GM12878 (cell line): ENCODE data around the gene ZNF19. TPM values are rescaled to one million over a fixed set of nuclear protein-coding genes. Genes with fewer than 3 reads are reported as not detected.

ENCODE experiments used
- ATAC-seq: fragments of 200-7000 bp; cut with Tn5 transposase; 3 replicates; pipeline ENCODE4 v1.9.1; 2020; ENCODE audit warnings: mild to moderate bottlenecking, moderate library complexity
- BruUV-seq: library from RNA; stranded (reverse); fragments of 400-500 nt; replicated peaks from 2 replicates; lab custom pipeline; 2021; lab: Mats Ljungman, UMichigan
- CTCF ChIA-PET: fragments of 300-600 bp; sonication (Branson Sonifier 250); formaldehyde crosslinking; extraction: SDS; loops from one replicate; lab custom pipeline; 2021; ENCODE audit warnings: inconsistent platforms; lab: Yijun Ruan, JAX
- POLR2A ChIA-PET: fragments of 350-600 bp; formaldehyde crosslinking; extraction: SDS; loops from one replicate; lab custom pipeline; 2021; ENCODE audit warnings: inconsistent platforms; lab: Charles Lee
- RAD21 ChIA-PET: fragments of 300-600 bp; sonication (Branson Sonifier 250); formaldehyde crosslinking; loops from one replicate; lab custom pipeline; 2023; ENCODE audit warnings: antibody characterized with exemption; ENCODE audit not compliant: unreplicated experiment; lab: Charles Lee
- SMC1A ChIA-PET: fragments of 300-600 bp; sonication (Branson Sonifier 250); formaldehyde crosslinking; loops from one replicate; lab custom pipeline; 2023; ENCODE audit not compliant: unreplicated experiment, uncharacterized antibody; lab: Charles Lee
- DNase-seq: peaks from one replicate; pipeline ENCODE4 v3.0.0-alpha.2; 2011; ENCODE audit warnings: low read depth, low spot score
- FAIRE-seq: peaks from 3 replicates; lab custom pipeline; 2011; peaks lifted over from hg19 to GRCh38; lab: Jason Lieb, UNC
- H2AFZ ChIP-seq: 2 replicates; pipeline ENCODE4 v1.6.0; 2011; ENCODE audit warnings: low read depth, low read length, control low read depth; ENCODE audit not compliant: control insufficient read depth
- H3K27ac ChIP-seq: 2 replicates; pipeline ENCODE4 v1.5.1; 2011; ENCODE audit warnings: control low read depth; ENCODE audit not compliant: control insufficient read depth, insufficient read depth
- H3K27me3 ChIP-seq, 2 experiments: replicated peaks in 1 of 2; 2 replicates each; pipeline versions ENCODE4 v1.6.0 to v1.6.1; 2011; ENCODE audit warnings: low read length in 1 of 2; ENCODE audit not compliant: control insufficient read depth in 2 of 2, insufficient read depth in 2 of 2
- H3K36me3 ChIP-seq, 2 experiments: 2 replicates each; pipeline ENCODE4 v1.5.1; 2011; ENCODE audit warnings: low read length in 1 of 2; ENCODE audit not compliant: control insufficient read depth in 2 of 2, insufficient read depth in 2 of 2
- H3K4me1 ChIP-seq: 2 replicates; pipeline ENCODE4 v1.6.1; 2011; ENCODE audit warnings: mild to moderate bottlenecking, low read length, moderate library complexity, mixed read lengths; ENCODE audit not compliant: control insufficient read depth, insufficient read depth
- H3K4me2 ChIP-seq: 2 replicates; pipeline ENCODE4 v1.6.0; 2011; ENCODE audit warnings: control low read depth; ENCODE audit not compliant: control insufficient read depth, insufficient read depth
- H3K4me3 ChIP-seq: fragments of 200-600 bp; sonication (generic); 2 replicates; pipeline ENCODE4 v1.5.1; 2016
- H3K79me2 ChIP-seq: 2 replicates; pipeline ENCODE4 v1.6.0; 2011; ENCODE audit warnings: low read length; ENCODE audit not compliant: control insufficient read depth, insufficient read depth
- H3K9ac ChIP-seq: 2 replicates; pipeline ENCODE4 v1.8.0; 2011; ENCODE audit warnings: low read length, control low read depth, mixed read lengths; ENCODE audit not compliant: control insufficient read depth, insufficient read depth
- H3K9me3 ChIP-seq: replicated peaks from 3 replicates; pipeline ENCODE4 v1.5.1; 2011; ENCODE audit warnings: mild to moderate bottlenecking, low read length; ENCODE audit not compliant: control insufficient read depth, insufficient read depth
- H4K20me1 ChIP-seq: 2 replicates; pipeline ENCODE4 v1.6.0; 2011; ENCODE audit not compliant: control insufficient read depth, insufficient read depth
- EGR1 ChIP-seq, 2 experiments: IDR thresholded peaks; 1 replicate in 1 of 2; 2 replicates in 1 of 2; pipeline ENCODE4 v1.6.1; 2011 to 2012; ENCODE audit warnings: low read depth in 2 of 2, low read length in 2 of 2, borderline replicate concordance in 1 of 2, mild to moderate bottlenecking in 1 of 2, moderate library complexity in 1 of 2
- HDAC6 ChIP-seq: fragments of 200-600 bp; sonication (generic); IDR thresholded peaks from one replicate; pipeline ENCODE4 v1.8.0; 2017; ENCODE audit warnings: antibody characterized with exemption; ENCODE audit not compliant: unreplicated experiment
- MYC ChIP-seq: IDR thresholded peaks from 2 replicates; pipeline ENCODE4 v1.6.1; 2011; ENCODE audit warnings: mild to moderate bottlenecking, low read length, moderate library complexity, inconsistent platforms; ENCODE audit not compliant: insufficient read depth, insufficient replicate concordance, insufficient read length, severe bottlenecking
- SREBF2 ChIP-seq: IDR thresholded peaks from 2 replicates; pipeline ENCODE4 v1.6.1; 2012; ENCODE audit warnings: mild to moderate bottlenecking, low read length
- SUZ12 ChIP-seq: fragments of 200-600 bp; sonication (generic); IDR thresholded peaks from one replicate; pipeline ENCODE4 v1.6.1; 2018; ENCODE audit warnings: antibody characterized with exemption, mild to moderate bottlenecking; ENCODE audit not compliant: unreplicated experiment
- ZNF24 ChIP-seq: fragments of 450-650 bp; IDR thresholded peaks from 2 replicates; pipeline ENCODE4 v1.6.1; 2017; ENCODE audit warnings: antibody characterized with exemption, mild to moderate bottlenecking
- ZNF274 ChIP-seq: IDR thresholded peaks from one replicate; pipeline ENCODE4 v1.8.0; 2011; ENCODE audit not compliant: insufficient read length, insufficient read depth
- in situ Hi-C: fragments of 300-500 bp; cut with MboI; formaldehyde crosslinking; loops from 9 replicates; pipeline ENCODE4 v1.14.3; 2018; ENCODE audit warnings: mixed read lengths
- intact Hi-C: fragments of 100-400 bp; cut with micrococcal nuclease; formaldehyde crosslinking; loops from one replicate; pipeline ENCODE4 v1.14.2; 2022; ENCODE audit not compliant: unreplicated experiment
- polyA plus RNA-seq, 11 experiments: library from polyadenylated mRNA; depleted of rRNA in 4 of 11; unstranded in 6 of 11; stranded (reverse) in 5 of 11; fragments of >200 nt; fragmentation: Nextera tagmentation in 4 of 11; fragmentation: Illumina TruSeq in 1 of 11; extraction: Ambion mirVana in 4 of 11; extraction: Trizol in 1 of 11; gene quantifications; 1 replicate in 1 of 11; 2 replicates in 10 of 11; pipeline versions ENCODE4 v1.2.1 to v1.2.3, GENCODE V29; 2011 to 2016; ENCODE audit warnings: inconsistent platforms in 2 of 11, missing spikeins in 2 of 11, low read depth in 1 of 11
- total RNA-seq, 4 experiments: library from RNA; depleted of rRNA in 3 of 4; stranded (reverse); fragments of >200 nt in 3 of 4; fragmentation: Illumina TruSeq in 1 of 4; extraction: Trizol in 1 of 4; gene quantifications; 2 replicates each; pipeline versions ENCODE4 v1.2.1 to v1.2.3, GENCODE V29; 2013 to 2021
- TF ChIP-seq, protein P1 (sequence below): fragments of 450-650 bp; IDR thresholded peaks from 2 replicates; pipeline ENCODE4 v1.6.1; 2016; ENCODE audit warnings: mild to moderate bottlenecking

The ZNF19 gene
- total and polyA plus RNA-seq, 10 of the 15 experiments (the other 5 are each of a cell fraction or from before 2014, with no cell fraction given): 1.0 to 3.3 (median 2.0) TPM

DNA sequence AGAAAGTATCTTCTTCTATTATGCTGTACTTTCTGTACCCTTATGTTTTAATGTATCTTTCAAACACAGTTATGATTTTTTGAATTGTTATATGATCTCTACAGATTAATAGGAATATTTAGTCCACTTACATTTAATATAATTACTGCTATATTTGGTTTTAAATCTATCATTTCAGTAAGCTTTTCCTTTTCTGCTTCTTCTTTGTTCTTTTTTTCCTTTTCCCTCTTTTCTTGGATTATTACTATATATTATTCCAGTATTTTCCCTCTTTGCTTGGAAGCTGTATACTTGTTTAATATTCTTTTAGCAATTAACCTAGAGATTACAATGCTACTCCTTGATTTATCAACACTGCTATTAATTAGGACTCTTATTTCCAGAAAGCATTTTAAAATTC is 60.7 kb downstream of the ZNF19 start:
- Histone ChIP-seq H3K4me2 (no peak overlapping the region), H3K27me3 (no peaks in the 10 kb centered on the region; a peak in 1 of 4 replicates), H3K4me3 (no peak overlapping the region), H3K9me3 (no peaks in the 10 kb centered on the region), H4K20me1 (peaks cover 3% of the 10 kb centered on the region; the same call in 1 of the 2 replicates), H3K27ac (no peak overlapping the region), H3K36me3 (no peaks in the 10 kb centered on the region), H2AFZ (no peak overlapping the region)
- DNase-seq (no peak), FAIRE-seq (no peak)
- in situ Hi-C loops: no loop called here
- POLR2A ChIA-PET: no interaction called here
- no TSS peak for BruUV-seq
- SMC1A ChIA-PET: interaction anchor here (0.7 to 0.9 kb wide), 2 partner anchors 13 to 59 kb away, joined by 3 read pairs; no protein-coding TSS in a partner anchor
- CTCF ChIA-PET: interaction anchor here (0.7 to 2.1 kb wide), 4 partner anchors 12 to 183 kb away, joined by 3 to 7 read pairs (median 4); no protein-coding TSS in a partner anchor
- RAD21 ChIA-PET: no interaction called here
- intact Hi-C loops: no loop called here
- TF ChIP-seq SUZ12 (no peak), MYC (no peak), ZNF24 (no peak), ZNF274 (no peak), HDAC6 (no peak), EGR1 (IDR thresholded peaks at IDR 0.05; ENCODE audit: borderline replicate concordance in 1 of 2, low read depth in 2 of 2, low read length in 2 of 2) (no peak), SREBF2 (no peak)
- TF ChIP-seq, protein P1, sequence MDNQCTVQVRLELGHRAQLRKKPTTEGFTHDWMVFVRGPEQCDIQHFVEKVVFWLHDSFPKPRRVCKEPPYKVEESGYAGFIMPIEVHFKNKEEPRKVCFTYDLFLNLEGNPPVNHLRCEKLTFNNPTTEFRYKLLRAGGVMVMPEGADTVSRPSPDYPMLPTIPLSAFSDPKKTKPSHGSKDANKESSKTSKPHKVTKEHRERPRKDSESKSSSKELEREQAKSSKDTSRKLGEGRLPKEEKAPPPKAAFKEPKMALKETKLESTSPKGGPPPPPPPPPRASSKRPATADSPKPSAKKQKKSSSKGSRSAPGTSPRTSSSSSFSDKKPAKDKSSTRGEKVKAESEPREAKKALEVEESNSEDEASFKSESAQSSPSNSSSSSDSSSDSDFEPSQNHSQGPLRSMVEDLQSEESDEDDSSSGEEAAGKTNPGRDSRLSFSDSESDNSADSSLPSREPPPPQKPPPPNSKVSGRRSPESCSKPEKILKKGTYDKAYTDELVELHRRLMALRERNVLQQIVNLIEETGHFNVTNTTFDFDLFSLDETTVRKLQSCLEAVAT: no peak
- TF ChIP-seq, all 136 proteins: peak for 0
- H3K79me2 ChIP-seq: no peaks in the 10 kb centered on the region
- H3K4me1 ChIP-seq: no peaks in the 10 kb centered on the region
- no peak for ATAC-seq
- H3K9ac ChIP-seq: no peak overlapping the region
